Activated naive CD8-positive, alpha-beta T cell treated with anti-CD3 and anti-CD28 coated beads, Interleukin-2, amount 50 U/mL, for 24 hours (primary cell): Measurements from ENCODE around the gene HBP1.

Experiments
- ATAC-seq: fragments of 150-1000 bp; cut with Tn5 transposase; one replicate; pipeline ENCODE4 v1.10.0; 2021
- DNase-seq: peaks from one replicate; pipeline ENCODE4 v3.0.0; 2021
- H3K27ac Mint-ChIP-seq: one replicate; pipeline ENCODE4 v1.8.0; 2021; ENCODE audit warnings: mild to moderate bottlenecking, mixed read lengths
- H3K27me3 Mint-ChIP-seq: one replicate; pipeline ENCODE4 v1.8.0; 2021; ENCODE audit warnings: mixed read lengths
- H3K36me3 Mint-ChIP-seq: one replicate; pipeline ENCODE4 v1.8.0; 2021; ENCODE audit warnings: low read depth, mixed read lengths
- H3K4me1 Mint-ChIP-seq: one replicate; pipeline ENCODE4 v1.8.0; 2021; ENCODE audit warnings: mixed read lengths
- H3K4me3 Mint-ChIP-seq: one replicate; pipeline ENCODE4 v1.8.0; 2021; ENCODE audit warnings: mild to moderate bottlenecking, moderate library complexity, mixed read lengths
- H3K9me3 Mint-ChIP-seq: one replicate; pipeline ENCODE4 v1.8.0; 2021; ENCODE audit warnings: mixed read lengths

HBP1 gene

DNA sequence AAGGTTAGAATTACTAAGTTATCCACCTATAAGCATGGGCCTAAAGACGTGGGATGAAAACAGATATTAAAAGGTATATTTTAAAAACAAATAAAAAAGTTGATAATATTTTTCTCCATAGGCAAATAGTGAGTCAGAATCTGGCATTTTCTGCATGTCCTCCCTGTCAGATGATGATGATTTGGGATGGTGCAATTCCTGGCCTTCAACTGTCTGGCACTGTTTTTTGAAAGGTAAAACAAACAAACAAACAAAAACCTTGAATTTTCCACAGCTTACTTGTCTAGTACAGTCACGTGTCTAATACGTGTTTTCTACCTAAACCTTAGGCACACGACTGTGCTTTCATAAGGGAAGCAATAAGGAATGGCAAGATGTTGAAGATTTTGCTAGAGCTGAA is 17.4 kb downstream of the HBP1 start:
- DNase-seq (no peak), ATAC-seq (no peak)
- Mint-ChIP-seq H3K4me3 (no peak overlapping the region), H3K4me1 (peaks cover 10% of the 10 kb centered on the region), H3K27me3 (no peaks in the 10 kb centered on the region), H3K27ac (no peak overlapping the region), H3K36me3 (peaks cover 28% of the 10 kb centered on the region), H3K9me3 (no peaks in the 10 kb centered on the region)

DNA sequence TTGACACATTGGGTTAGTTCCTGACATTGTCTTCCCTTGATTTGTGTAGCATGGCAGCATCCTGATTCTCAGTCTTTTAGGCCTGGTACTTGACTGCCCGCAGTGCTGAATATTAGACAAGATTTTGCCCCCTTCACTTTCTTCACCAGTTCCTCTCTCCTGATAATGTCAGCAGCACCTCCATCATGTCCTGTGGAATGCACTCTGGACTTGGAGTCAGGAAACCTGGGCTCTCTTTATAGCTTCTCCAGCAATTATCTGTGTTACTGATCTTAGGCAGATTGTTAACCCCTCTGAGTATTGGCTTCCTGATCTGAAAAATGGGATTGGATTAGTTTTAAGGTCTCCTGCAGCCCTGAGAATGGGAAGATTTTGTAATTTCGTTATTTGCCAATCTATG is 19.0 kb downstream of the HBP1 start:
- H3K27me3 Mint-ChIP-seq, result no peaks in the 10 kb centered on the region
- peaks cover 7% of the 10 kb centered on the region for H3K4me1 Mint-ChIP-seq
- H3K27ac Mint-ChIP-seq, result peak overlapping the region; percentile 3
- no peak overlapping the region for H3K4me3 Mint-ChIP-seq
- no peak for ATAC-seq
- H3K36me3 Mint-ChIP-seq, result peaks cover 24% of the 10 kb centered on the region
- no peak for DNase-seq
- no peaks in the 10 kb centered on the region for H3K9me3 Mint-ChIP-seq

DNA sequence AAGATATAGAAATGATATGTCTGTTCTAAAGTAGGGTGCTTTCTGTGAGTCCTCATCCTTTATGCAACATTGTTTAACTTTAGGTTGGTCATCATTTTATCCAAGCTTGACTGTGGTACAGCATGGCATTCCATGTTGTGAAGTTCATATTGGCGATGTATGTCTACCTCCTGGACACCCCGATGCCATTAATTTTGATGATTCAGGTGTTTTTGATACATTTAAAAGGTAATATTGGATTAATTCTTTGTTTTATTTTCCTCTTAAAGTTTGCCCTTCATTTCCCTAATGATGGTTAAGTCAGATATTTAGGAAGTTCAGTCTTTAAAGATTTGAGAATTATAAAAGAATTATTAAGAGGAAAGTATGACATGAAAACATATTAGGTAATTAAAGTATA is 21.3 kb downstream of the HBP1 start:
- H3K27ac Mint-ChIP-seq, result no peak overlapping the region

DNA sequence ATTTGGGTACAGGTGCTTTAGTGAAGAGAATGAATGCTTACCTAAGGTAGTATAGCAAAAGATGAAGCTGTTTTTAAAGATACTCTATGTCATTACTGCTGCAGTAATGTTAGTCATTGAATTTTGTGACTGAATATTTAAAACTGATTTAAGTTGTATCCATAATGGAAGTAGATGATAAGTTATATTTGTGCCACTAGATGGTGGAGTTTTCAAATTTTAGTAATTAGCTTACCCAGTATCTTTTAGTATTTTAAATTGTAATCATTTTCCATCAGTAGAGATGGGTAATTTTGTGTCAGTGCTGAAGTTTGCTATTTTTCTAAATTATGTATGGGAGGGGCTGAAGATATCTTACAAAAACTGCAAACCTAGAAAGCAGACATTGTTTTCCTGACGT is 25.2 kb downstream of the HBP1 start:
- no peaks in the 10 kb centered on the region for H3K9me3 Mint-ChIP-seq
- DNase-seq (no peak), ATAC-seq (no peak)
- no peaks in the 10 kb centered on the region for H3K27me3 Mint-ChIP-seq
- H3K4me1 Mint-ChIP-seq, result peaks cover 3% of the 10 kb centered on the region
- H3K36me3 Mint-ChIP-seq, result peaks cover 20% of the 10 kb centered on the region
- no peak overlapping the region for H3K4me3 Mint-ChIP-seq
- H3K27ac Mint-ChIP-seq, result peak overlapping the region; percentile 3

More for the DNA sequence above, 21.3 kb downstream of the HBP1 start:
- no peak for ATAC-seq
- no peaks in the 10 kb centered on the region for H3K27me3 Mint-ChIP-seq
- no peak for DNase-seq
- H3K4me3 Mint-ChIP-seq, result no peak overlapping the region
- H3K9me3 Mint-ChIP-seq, result no peaks in the 10 kb centered on the region
- H3K4me1 Mint-ChIP-seq, result peaks cover 3% of the 10 kb centered on the region
- H3K36me3 Mint-ChIP-seq, result peaks cover 16% of the 10 kb centered on the region

DNA sequence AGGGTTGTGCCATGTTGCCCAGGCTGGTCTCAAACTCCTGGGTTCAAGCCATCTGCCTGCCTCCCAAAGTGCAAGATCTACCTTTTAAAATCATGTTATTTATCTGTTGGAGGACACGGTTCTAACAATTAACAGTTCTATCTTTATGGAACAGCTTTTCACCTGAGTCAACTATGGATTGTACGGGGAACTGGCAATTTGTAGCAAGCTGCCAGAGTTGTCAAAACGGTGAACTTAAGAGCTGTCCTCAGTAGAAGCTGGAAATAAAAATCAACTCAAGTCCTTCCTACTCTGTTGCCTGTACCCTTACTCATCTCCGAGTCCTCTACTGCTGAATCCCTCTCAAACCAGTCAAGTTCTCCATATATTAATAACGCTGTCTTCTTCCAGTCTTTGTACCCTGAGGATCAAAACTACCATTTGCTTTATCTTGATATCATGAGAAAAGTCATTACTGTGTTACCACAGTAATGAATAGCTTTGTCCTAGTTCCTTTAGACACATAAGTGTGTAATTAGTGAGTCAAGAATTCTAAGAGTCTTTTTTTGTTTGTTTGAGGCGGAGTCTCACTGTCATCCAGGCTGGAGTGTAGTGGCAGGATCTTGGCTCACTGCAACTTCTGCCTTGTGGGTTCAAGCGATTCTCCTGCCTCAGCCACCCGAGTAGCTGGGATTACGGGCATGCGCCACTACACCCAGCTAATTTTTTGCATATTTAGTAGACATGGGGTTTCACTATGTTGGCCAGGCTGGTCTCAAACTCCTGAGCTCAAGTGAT is 28.2 kb downstream of the HBP1 start:
- DNase-seq, result no peak
- H3K27ac Mint-ChIP-seq, result peak overlapping the region; percentile 11
- peaks cover 23% of the 10 kb centered on the region for H3K36me3 Mint-ChIP-seq
- no peaks in the 10 kb centered on the region for H3K27me3 Mint-ChIP-seq
- no peaks in the 10 kb centered on the region for H3K9me3 Mint-ChIP-seq
- H3K4me1 Mint-ChIP-seq, result peaks cover 3% of the 10 kb centered on the region
- no peak for ATAC-seq
- no peak overlapping the region for H3K4me3 Mint-ChIP-seq

DNA sequence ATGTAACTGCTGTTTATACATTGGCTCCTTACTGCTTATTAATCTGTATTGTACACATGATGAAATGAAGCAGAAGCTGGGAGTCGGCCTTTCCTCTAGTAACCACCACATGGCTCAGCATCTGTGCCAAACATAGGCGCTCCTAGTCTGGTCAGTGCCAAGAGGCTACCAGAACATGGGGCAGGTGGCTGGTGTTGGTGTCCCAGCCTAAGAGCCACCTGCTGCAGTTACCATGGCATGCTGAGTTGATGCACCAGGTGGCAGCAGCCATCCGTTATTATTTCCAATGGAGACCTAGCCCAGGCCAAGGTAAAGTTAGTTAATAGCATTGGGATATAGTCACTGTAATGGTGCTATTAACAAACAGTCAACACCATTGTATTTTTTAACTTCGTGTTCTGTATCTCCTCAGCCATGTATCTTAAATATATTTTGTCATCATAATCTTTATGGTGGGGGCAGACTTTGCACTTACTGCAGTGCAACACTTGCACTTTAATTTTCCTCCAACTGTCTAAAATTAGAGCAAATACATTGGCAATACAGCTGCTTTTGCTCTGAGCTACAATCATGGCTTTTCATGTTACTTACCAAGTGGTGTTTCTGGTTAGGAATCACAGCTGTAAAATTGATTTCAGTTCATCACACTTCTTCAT is 33.1 kb downstream of the HBP1 start:
- Mint-ChIP-seq H3K27ac (no peak overlapping the region), H3K4me1 (no peaks in the 10 kb centered on the region), H3K4me3 (no peak overlapping the region), H3K9me3 (no peaks in the 10 kb centered on the region), H3K27me3 (no peaks in the 10 kb centered on the region), H3K36me3 (peaks cover 22% of the 10 kb centered on the region)
- ATAC-seq, result peak; percentile 72
- DNase-seq, result peak; percentile 21

DNA sequence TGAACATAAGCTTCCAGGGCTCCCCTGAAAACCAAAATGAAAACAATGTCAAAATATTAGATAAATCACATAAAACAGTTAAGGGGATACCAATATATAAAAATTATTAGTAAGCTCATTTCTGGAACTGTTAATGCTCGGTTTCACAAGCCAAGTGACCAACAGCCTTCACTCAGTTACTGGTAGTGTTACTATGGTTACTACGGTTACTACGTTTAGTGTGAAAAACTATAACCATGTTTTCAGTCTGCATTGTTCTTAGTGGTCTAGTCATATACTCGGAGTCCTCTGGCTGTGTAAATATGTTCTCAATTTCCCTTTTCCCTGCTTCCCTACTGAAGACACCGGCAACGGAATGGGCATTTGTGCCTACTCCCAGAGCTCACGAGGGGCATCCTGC is 34.8 kb downstream of the HBP1 start:
- no peaks in the 10 kb centered on the region for H3K4me1 Mint-ChIP-seq
- peaks cover 19% of the 10 kb centered on the region for H3K36me3 Mint-ChIP-seq
- ATAC-seq, result no peak
- H3K27ac Mint-ChIP-seq, result no peak overlapping the region
- no peaks in the 10 kb centered on the region for H3K27me3 Mint-ChIP-seq
- H3K4me3 Mint-ChIP-seq, result no peak overlapping the region
- H3K9me3 Mint-ChIP-seq, result no peaks in the 10 kb centered on the region
- no peak for DNase-seq

DNA sequence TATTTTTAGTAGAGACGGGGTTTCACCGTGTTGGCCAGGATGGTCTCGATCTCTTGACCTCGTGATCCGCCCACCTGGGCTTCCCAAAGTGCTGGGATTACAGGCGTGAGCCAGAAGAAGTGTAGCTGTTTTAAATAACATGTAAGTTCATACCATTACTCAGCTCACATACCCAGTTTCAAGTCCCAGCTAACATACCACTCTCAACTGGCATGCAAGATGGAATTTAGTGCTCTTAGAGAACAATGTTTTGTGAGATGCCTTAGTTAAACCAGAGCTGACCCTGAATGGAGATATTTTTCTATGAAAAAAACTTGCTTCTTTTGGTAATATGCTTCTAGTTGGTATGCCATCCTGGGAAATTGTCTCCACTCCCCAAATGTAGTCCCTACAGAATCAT is 37.3 kb downstream of the HBP1 start:
- ATAC-seq (no peak), DNase-seq (no peak)
- Mint-ChIP-seq H3K4me1 (no peaks in the 10 kb centered on the region), H3K27me3 (no peaks in the 10 kb centered on the region), H3K4me3 (no peak overlapping the region), H3K9me3 (no peaks in the 10 kb centered on the region), H3K27ac (no peak overlapping the region), H3K36me3 (peaks cover 26% of the 10 kb centered on the region)

DNA sequence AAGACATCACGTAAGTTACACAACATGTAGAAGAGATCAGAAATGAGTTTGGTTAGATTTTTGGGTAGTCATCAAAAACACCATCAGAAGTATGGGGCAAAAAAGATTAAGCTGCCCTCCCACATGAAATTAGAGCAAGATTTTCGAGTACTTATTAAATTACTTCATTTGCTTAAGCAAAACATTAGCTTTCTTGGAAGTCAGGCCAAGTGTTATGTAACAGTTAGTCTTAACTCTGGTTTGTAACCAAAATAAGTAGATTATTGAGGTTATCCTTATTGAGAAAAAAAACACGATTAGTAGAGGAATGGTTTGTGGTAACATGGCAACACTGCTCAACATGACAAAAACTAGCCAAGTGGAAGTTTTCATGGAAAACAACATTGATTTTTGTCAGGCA is 37.9 kb downstream of the HBP1 start:
- no peak for ATAC-seq
- DNase-seq, result no peak
- no peak overlapping the region for H3K27ac Mint-ChIP-seq

DNA sequence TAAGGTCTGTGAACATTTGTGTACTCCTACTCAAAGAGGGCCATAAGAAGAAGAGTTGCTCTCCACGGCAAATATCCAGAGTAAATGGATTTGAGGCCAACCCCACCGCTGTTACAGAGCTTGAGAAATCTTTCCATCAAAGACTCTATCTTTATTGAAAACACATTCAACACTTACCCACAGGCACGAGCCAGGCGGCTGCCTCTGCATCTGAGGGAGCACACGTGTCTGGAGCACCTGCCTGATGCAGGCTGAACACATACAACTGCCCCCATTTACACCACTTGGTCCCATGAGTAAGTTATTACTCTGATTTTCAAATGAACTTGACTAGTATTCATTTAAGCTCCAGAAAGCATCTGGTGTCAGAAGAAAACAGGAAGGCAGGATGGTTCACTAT is 38.7 kb downstream of the HBP1 start:
- no peaks in the 10 kb centered on the region for H3K9me3 Mint-ChIP-seq
- H3K4me1 Mint-ChIP-seq, result no peaks in the 10 kb centered on the region
- DNase-seq (no peak), ATAC-seq (no peak)
- H3K27me3 Mint-ChIP-seq, result no peaks in the 10 kb centered on the region
- H3K4me3 Mint-ChIP-seq, result no peak overlapping the region
- peaks cover 22% of the 10 kb centered on the region for H3K36me3 Mint-ChIP-seq
- H3K27ac Mint-ChIP-seq, result no peak overlapping the region

More for the DNA sequence above, 37.9 kb downstream of the HBP1 start:
- H3K4me3 Mint-ChIP-seq, result no peak overlapping the region
- no peaks in the 10 kb centered on the region for H3K9me3 Mint-ChIP-seq
- no peaks in the 10 kb centered on the region for H3K27me3 Mint-ChIP-seq
- peaks cover 24% of the 10 kb centered on the region for H3K36me3 Mint-ChIP-seq
- H3K4me1 Mint-ChIP-seq, result no peaks in the 10 kb centered on the region

DNA sequence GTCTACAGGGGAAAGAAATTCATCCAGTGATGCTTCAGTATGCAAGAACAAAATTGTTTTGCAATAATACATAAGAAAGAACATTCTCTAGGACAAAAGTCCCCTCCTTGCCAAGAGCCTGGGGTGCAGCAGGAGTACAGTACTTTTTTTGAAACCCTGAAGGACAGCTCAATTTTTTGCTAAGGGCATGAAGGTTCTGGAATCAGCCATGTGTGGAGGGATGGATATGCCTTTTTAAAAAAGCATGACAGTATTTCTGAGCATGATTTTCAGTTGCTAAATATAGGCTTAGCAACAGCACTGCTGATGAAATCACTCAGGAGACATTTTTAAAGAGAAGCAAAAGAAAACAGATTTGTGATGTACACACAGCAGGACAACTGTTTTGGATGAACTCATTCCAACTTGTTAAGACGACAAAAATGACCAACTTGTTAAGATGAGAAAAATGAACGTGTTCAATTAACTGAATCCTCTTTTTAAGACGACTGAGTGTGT is 39.3 kb downstream of the HBP1 start:
- H3K4me3 Mint-ChIP-seq, result no peak overlapping the region
- H3K27ac Mint-ChIP-seq, result no peak overlapping the region
- no peaks in the 10 kb centered on the region for H3K27me3 Mint-ChIP-seq
- H3K9me3 Mint-ChIP-seq, result no peaks in the 10 kb centered on the region
- no peak for DNase-seq
- no peaks in the 10 kb centered on the region for H3K4me1 Mint-ChIP-seq
- H3K36me3 Mint-ChIP-seq, result peaks cover 22% of the 10 kb centered on the region
- no peak for ATAC-seq

DNA sequence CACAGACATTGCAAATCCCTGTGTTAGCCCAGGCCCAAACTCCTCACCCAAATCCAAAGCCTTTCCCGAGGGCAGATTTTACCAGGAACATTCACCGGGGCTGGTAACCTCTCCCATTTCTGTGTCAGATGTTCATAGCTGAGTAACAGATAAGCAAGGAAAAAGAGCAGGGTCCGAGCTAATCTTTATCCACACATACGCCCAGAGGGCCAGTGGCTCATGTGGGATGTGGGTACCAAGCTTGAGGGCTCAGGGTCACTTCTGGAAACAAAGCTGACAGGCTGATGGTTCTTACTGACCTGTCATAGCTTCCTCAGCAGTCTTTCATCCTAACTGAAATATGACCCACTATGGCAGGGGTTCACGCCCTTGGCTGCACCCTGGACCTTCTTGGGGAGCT is 39.8 kb downstream of the HBP1 start:
- DNase-seq (no peak), ATAC-seq (no peak)
- Mint-ChIP-seq H3K4me1 (no peaks in the 10 kb centered on the region), H3K9me3 (no peaks in the 10 kb centered on the region), H3K27ac (no peak overlapping the region), H3K36me3 (peaks cover 25% of the 10 kb centered on the region), H3K4me3 (no peak overlapping the region), H3K27me3 (no peaks in the 10 kb centered on the region)

DNA sequence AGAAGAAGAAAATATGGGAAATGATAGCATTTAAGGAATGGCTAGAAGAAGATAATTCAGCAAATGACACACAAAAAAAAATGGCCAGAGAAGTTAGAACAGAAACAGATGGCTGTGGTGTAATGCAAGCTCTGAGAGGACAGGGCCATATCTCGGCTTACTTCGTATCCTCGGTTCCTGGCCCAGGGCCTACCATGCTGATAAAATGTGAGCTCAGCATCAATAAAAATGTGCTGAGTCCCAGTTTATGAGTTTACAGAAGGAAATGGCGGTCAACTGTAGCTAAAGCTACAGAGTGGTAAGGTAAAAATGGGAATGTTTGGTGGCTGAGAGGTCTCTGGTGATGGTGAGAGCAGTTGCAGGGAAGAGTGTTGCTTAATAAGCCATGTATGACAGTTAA is 40.8 kb downstream of the HBP1 start:
- Mint-ChIP-seq H3K4me3 (no peak overlapping the region), H3K9me3 (no peaks in the 10 kb centered on the region), H3K4me1 (no peaks in the 10 kb centered on the region), H3K36me3 (peaks cover 30% of the 10 kb centered on the region), H3K27ac (no peak overlapping the region), H3K27me3 (no peaks in the 10 kb centered on the region)
- DNase-seq, result no peak
- ATAC-seq, result no peak

DNA sequence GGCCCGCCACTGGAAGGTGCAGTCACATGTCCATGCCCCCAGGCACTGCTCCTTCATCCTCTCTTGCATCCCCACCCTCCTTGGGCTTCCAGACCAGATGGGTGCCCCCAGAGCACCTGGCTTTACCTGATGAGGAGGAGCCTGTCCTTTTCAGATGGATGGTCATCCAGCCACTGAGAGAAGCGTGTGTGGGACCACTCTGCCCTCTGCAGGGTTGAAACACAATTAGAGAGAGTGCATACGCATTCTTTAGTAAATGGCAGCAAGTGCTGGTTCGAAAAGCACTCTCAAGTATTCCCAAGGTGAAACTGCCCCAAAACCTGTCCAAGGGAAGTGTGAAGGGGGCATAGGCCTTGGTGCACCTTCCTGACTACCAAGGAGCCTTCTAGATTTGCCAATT is 41.6 kb downstream of the HBP1 start:
- H3K9me3 Mint-ChIP-seq, result peaks cover 4% of the 10 kb centered on the region
- DNase-seq (no peak), ATAC-seq (no peak)
- H3K36me3 Mint-ChIP-seq, result peaks cover 37% of the 10 kb centered on the region
- H3K27me3 Mint-ChIP-seq, result no peaks in the 10 kb centered on the region
- no peaks in the 10 kb centered on the region for H3K4me1 Mint-ChIP-seq
- no peak overlapping the region for H3K4me3 Mint-ChIP-seq
- no peak overlapping the region for H3K27ac Mint-ChIP-seq

DNA sequence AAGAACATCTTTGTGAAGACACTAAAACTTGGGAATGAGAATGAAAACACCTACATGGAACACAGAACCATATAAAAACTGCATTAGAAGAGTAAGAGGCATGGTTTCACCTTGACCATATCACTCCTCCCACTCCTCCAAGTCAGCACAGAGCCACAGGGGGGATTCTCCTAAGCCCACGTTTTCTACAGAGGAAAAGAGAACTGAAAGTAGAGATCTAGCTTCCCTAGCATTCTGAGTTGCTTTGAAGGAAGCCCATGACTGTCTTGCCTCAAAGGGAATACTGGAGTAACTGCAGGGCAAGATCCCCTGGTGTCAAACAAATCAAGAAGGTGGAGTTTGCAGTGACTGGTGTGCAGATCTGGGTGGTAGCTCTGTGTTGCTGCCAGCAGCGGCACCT is 43.9 kb downstream of the HBP1 start:
- no peaks in the 10 kb centered on the region for H3K4me1 Mint-ChIP-seq
- H3K36me3 Mint-ChIP-seq, result peaks cover 38% of the 10 kb centered on the region
- no peak overlapping the region for H3K4me3 Mint-ChIP-seq
- no peaks in the 10 kb centered on the region for H3K27me3 Mint-ChIP-seq
- no peak for ATAC-seq
- peaks cover 11% of the 10 kb centered on the region for H3K9me3 Mint-ChIP-seq
- no peak overlapping the region for H3K27ac Mint-ChIP-seq
- DNase-seq, result no peak
